OCI-LY1 (cell line): ENCODE data around the gene RAPGEF1.

Source experiments
- H2AFZ ChIP-seq: fragments of 200-600 bp; sonication (generic), shearing (Covaris generic); 2 replicates; pipeline ENCODE4 v1.6.0; 2014; ENCODE audit warnings: antibody characterized with exemption, mild to moderate bottlenecking, low read length
- H3F3A ChIP-seq: fragments of 200-600 bp; sonication (generic), shearing (Covaris generic); 2 replicates; pipeline ENCODE4 v1.6.0; 2014; ENCODE audit warnings: mild to moderate bottlenecking, antibody characterized with exemption, low read length, moderate library complexity; ENCODE audit not compliant: insufficient read depth
- H3K27ac ChIP-seq: fragments of 200-600 bp; sonication (generic); 2 replicates; pipeline ENCODE4 v1.5.1; 2014; ENCODE audit warnings: low read length, mixed run types, mild to moderate bottlenecking, low read depth; ENCODE audit not compliant: poor library complexity, severe bottlenecking
- H3K27me3 ChIP-seq: fragments of 200-600 bp; sonication (generic); 2 replicates; pipeline ENCODE4 v1.6.0; 2014; ENCODE audit warnings: antibody characterized with exemption, mild to moderate bottlenecking, low read length, moderate library complexity; ENCODE audit not compliant: insufficient read depth
- H3K36me3 ChIP-seq: fragments of 200-600 bp; sonication (generic); 2 replicates; pipeline ENCODE4 v1.6.1; 2014; ENCODE audit warnings: mild to moderate bottlenecking, antibody characterized with exemption, low read length, moderate library complexity, mixed read lengths; ENCODE audit not compliant: insufficient read depth
- H3K4me1 ChIP-seq: fragments of 200-600 bp; sonication (generic); 2 replicates; pipeline ENCODE4 v1.5.1; 2014; ENCODE audit warnings: mild to moderate bottlenecking, low read length, moderate library complexity; ENCODE audit not compliant: insufficient read depth, severe bottlenecking
- H3K4me2 ChIP-seq: fragments of 200-600 bp; sonication (generic), shearing (Covaris generic); 2 replicates; pipeline ENCODE4 v1.6.1; 2014; ENCODE audit warnings: low read length
- H3K4me3 ChIP-seq: fragments of 200-600 bp; sonication (generic); 2 replicates; pipeline ENCODE4 v1.5.1; 2014; ENCODE audit warnings: low read length, low read depth, mild to moderate bottlenecking, mixed read lengths; ENCODE audit not compliant: poor library complexity, severe bottlenecking
- H3K79me2 ChIP-seq: fragments of 200-600 bp; shearing (Covaris generic); 2 replicates; pipeline ENCODE4 v1.6.1; 2016; ENCODE audit warnings: mixed run types, low read length, mixed read lengths; ENCODE audit not compliant: insufficient read depth
- H3K9ac ChIP-seq: fragments of 200-600 bp; sonication (generic), shearing (Covaris generic); 2 replicates; pipeline ENCODE4 v1.6.1; 2014; ENCODE audit warnings: mild to moderate bottlenecking, low read length, mixed read lengths
- H3K9me2 ChIP-seq: fragments of 200-600 bp; sonication (generic), shearing (Covaris generic); 2 replicates; pipeline ENCODE4 v1.6.1; 2014; ENCODE audit warnings: low read depth, mild to moderate bottlenecking, low read length, mixed read lengths
- H3K9me3 ChIP-seq: fragments of 200-600 bp; shearing (Covaris generic); 2 replicates; pipeline ENCODE4 v1.6.1; 2014; ENCODE audit warnings: low read length, mixed read lengths
- H4K20me1 ChIP-seq: fragments of 200-600 bp; sonication (generic), shearing (Covaris generic); 2 replicates; pipeline ENCODE4 v1.6.0; 2016; ENCODE audit warnings: mild to moderate bottlenecking, low read length; ENCODE audit not compliant: insufficient read depth
- EZH2 ChIP-seq: fragments of 200-600 bp; sonication (generic), shearing (Covaris generic); IDR thresholded peaks from 2 replicates; pipeline ENCODE4 v1.8.0; 2017; ENCODE audit warnings: borderline replicate concordance, mixed run types, mild to moderate bottlenecking, antibody characterized with exemption, low read length, moderate library complexity, mixed read lengths
- TF ChIP-seq, protein P1 (sequence below): fragments of 200-600 bp; sonication (generic), shearing (Covaris generic); IDR thresholded peaks from 2 replicates; pipeline ENCODE4 v1.5.1; 2017; ENCODE audit warnings: mild to moderate bottlenecking, antibody characterized with exemption, low read length, moderate library complexity, mixed read lengths

The RAPGEF1 gene

DNA sequence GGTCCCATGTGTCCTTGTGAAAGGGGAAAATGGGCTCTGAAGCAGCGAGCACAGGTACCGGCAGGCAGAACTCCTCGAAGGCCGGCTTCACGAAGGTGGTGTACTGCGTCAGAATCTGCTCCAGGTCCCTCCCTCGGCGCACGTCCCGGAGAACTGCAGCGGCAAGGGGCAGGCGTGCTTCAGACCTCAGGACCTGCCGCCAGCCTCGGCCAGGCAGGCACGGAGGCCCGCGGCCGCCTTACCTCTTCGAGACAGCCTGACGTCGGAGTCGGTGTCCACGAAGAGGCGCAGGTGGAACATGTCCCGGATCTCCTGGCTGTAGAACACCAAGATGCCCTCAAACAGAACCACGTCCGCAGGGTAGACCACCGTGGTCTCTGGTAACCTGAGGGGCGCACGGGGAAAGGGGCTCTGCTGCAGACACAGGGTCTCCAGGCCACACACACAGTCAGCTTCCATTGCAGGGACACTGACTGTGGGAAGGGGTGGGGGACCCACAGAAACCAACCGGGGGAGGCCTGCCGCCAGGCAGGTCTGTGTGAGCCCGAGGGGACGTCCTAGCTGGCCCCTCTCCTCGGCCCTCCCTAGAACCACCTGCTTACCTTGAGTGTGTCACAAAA lies 210.9 kb downstream of the RAPGEF1 start:
- no peaks in the 10 kb centered on the region for H3K27me3 ChIP-seq
- H3K9me3 ChIP-seq, result no peaks in the 10 kb centered on the region
- no peak overlapping the region for H2AFZ ChIP-seq
- H3K79me2 ChIP-seq, result no peaks in the 10 kb centered on the region
- peaks cover 55% of the 10 kb centered on the region; the same call in 1 of the 2 replicates for H3K36me3 ChIP-seq
- no peak overlapping the region for H3K27ac ChIP-seq
- H3F3A ChIP-seq, result no peaks in the 10 kb centered on the region
- no peaks in the 10 kb centered on the region for H4K20me1 ChIP-seq
- H3K9me2 ChIP-seq, result no peaks in the 10 kb centered on the region
- H3K4me2 ChIP-seq, result no peak overlapping the region
- peaks cover 14% of the 10 kb centered on the region for H3K4me1 ChIP-seq
- no peak overlapping the region for H3K4me3 ChIP-seq
- TF ChIP-seq, protein P1, sequence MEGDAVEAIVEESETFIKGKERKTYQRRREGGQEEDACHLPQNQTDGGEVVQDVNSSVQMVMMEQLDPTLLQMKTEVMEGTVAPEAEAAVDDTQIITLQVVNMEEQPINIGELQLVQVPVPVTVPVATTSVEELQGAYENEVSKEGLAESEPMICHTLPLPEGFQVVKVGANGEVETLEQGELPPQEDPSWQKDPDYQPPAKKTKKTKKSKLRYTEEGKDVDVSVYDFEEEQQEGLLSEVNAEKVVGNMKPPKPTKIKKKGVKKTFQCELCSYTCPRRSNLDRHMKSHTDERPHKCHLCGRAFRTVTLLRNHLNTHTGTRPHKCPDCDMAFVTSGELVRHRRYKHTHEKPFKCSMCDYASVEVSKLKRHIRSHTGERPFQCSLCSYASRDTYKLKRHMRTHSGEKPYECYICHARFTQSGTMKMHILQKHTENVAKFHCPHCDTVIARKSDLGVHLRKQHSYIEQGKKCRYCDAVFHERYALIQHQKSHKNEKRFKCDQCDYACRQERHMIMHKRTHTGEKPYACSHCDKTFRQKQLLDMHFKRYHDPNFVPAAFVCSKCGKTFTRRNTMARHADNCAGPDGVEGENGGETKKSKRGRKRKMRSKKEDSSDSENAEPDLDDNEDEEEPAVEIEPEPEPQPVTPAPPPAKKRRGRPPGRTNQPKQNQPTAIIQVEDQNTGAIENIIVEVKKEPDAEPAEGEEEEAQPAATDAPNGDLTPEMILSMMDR, result no peak
- TF ChIP-seq EZH2, result no peak
- no peak overlapping the region for H3K9ac ChIP-seq

DNA sequence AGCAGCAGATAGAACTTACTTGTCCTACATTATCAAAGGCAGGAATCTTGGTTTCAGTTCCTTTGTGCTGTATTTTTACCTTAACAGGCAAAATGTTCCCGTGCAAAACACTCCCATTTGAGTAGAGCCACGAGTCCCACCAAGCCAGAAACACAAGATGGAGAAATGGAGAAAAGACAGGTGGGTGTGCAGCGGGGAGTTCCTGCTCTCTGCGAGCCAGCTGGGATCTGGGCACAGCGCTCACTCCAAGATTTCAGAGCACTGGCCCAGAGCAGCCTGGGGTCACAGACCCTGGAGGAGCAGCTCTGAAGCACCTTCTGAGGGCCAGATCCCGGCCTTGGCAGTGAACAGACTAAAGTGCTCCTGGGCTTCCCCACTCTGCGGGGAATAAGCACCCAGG lies 211.7 kb downstream of the RAPGEF1 start:
- H3K4me3 ChIP-seq, result no peak overlapping the region
- H2AFZ ChIP-seq, result no peak overlapping the region
- no peaks in the 10 kb centered on the region for H3K79me2 ChIP-seq
- H3K9me3 ChIP-seq, result no peaks in the 10 kb centered on the region
- H3F3A ChIP-seq, result no peaks in the 10 kb centered on the region
- no peak overlapping the region for H3K4me2 ChIP-seq
- H3K27ac ChIP-seq, result no peak overlapping the region
- H3K9me2 ChIP-seq, result no peaks in the 10 kb centered on the region
- no peak overlapping the region for H3K9ac ChIP-seq
- peaks cover 63% of the 10 kb centered on the region; the same call in 1 of the 2 replicates for H3K36me3 ChIP-seq
- H3K4me1 ChIP-seq, result peaks cover 14% of the 10 kb centered on the region
- H4K20me1 ChIP-seq, result no peaks in the 10 kb centered on the region
- no peaks in the 10 kb centered on the region for H3K27me3 ChIP-seq
- TF ChIP-seq EZH2, result no peak
- TF ChIP-seq, protein P1, result no peak
